ENCODE data around the gene COX17.

Gene COX17

GRCh38 chr3:119643528-119643927, 33.7 kb downstream of the COX17 start:
- DNase-seq (ENCODE audit: low spot score) = no peak

GRCh38 chr3:119642746-119643473, 34.3 kb downstream of the COX17 start:
- no peak for DNase-seq (ENCODE audit: low spot score)

- DNase-seq (ENCODE audit: low spot score) = no peak
Measured at GRCh38 chr3:119641416-119641815, 35.8 kb downstream of the COX17 start.

- DNase-seq (ENCODE audit: low spot score) = no peak
Measured at GRCh38 chr3:119639494-119640350, 37.5 kb downstream of the COX17 start.

GRCh38 chr3:119637679-119638477, 39.3 kb downstream of the COX17 start:
- no peak for DNase-seq (ENCODE audit: low spot score)

GRCh38 chr3:119636891-119637611, 40.2 kb downstream of the COX17 start:
- no peak for DNase-seq (ENCODE audit: low spot score)

- DNase-seq (ENCODE audit: low spot score) = no peak
Measured at GRCh38 chr3:119636249-119636648, 41.0 kb downstream of the COX17 start.

- no peak for DNase-seq (ENCODE audit: low spot score)
Measured at GRCh38 chr3:119635719-119636118, 41.5 kb downstream of the COX17 start.

- DNase-seq (ENCODE audit: low spot score) = no peak
Measured at GRCh38 chr3:119632829-119633228, 44.4 kb downstream of the COX17 start.

- no peak for DNase-seq (ENCODE audit: low spot score)
Measured at GRCh38 chr3:119632216-119632615, 45.0 kb downstream of the COX17 start.

- no peak for DNase-seq (ENCODE audit: low spot score)
Measured at GRCh38 chr3:119631516-119631915, 45.7 kb downstream of the COX17 start.

- no peak for DNase-seq (ENCODE audit: low spot score)
Measured at GRCh38 chr3:119630880-119631329, 46.3 kb downstream of the COX17 start.

- no peak for DNase-seq (ENCODE audit: low spot score)
Measured at GRCh38 chr3:119630128-119630879, 46.9 kb downstream of the COX17 start.

- no peak for DNase-seq (ENCODE audit: low spot score)
Measured at GRCh38 chr3:119628816-119629445, 48.3 kb downstream of the COX17 start.

- DNase-seq (ENCODE audit: low spot score) = no peak
Measured at GRCh38 chr3:119628390-119628789, 48.8 kb downstream of the COX17 start.

- DNase-seq (ENCODE audit: low spot score) = no peak
Measured at GRCh38 chr3:119627461-119627860, 49.7 kb downstream of the COX17 start.

- no peak for DNase-seq (ENCODE audit: low spot score)
Measured at GRCh38 chr3:119626196-119626595, 51.0 kb downstream of the COX17 start.

GRCh38 chr3:119625451-119626153, 51.6 kb downstream of the COX17 start:
- DNase-seq (ENCODE audit: low spot score) = no peak

GRCh38 chr3:119624002-119624720, 53.0 kb downstream of the COX17 start:
- DNase-seq (ENCODE audit: low spot score) = no peak

Data from Ammon's horn (tissue), 1 donor.